Measurements from ENCODE around the gene ROPN1.
A peak's percentile ranks its signal among the peaks of the same experiment; 100 is the strongest.
"Not testable (repeated sequence)": the region's sequence is repeated elsewhere in the genome, so short reads cannot be mapped to it uniquely, and the experiment has no call there.

The ROPN1 gene

GRCh38 chr3:123991730-123992588 lies at the start of gene ROPN1:
TSS of gene ROPN1 (minus strand) at chr3:123992124. CDS start at chr3:123980481, 11,643 bp downstream.
- not testable (repeated sequence) for DNase-seq

GRCh38 chr3:124041553-124041952 lies 49.6 kb upstream of the ROPN1 start:
- no peak for DNase-seq

GRCh38 chr3:124037326-124037725 lies 45.4 kb upstream of the ROPN1 start:
- no peak for DNase-seq

GRCh38 chr3:124036214-124036613 lies 44.3 kb upstream of the ROPN1 start:
- not testable (repeated sequence) for DNase-seq

- no peak for DNase-seq
Observed at GRCh38 chr3:124035463-124036121, 43.7 kb upstream of the ROPN1 start.

- DNase-seq = no peak
Observed at GRCh38 chr3:124034844-124035152, 42.9 kb upstream of the ROPN1 start.

GRCh38 chr3:124034016-124034843 lies 42.3 kb upstream of the ROPN1 start:
- DNase-seq = no peak

GRCh38 chr3:124033360-124034015 lies 41.6 kb upstream of the ROPN1 start, which contains the start of gene KALRN:
TSS of gene KALRN (plus strand) at chr3:124033369.
- no peak for DNase-seq

GRCh38 chr3:124032881-124033359 lies 41.0 kb upstream of the ROPN1 start:
- peak; percentile 81 for DNase-seq

GRCh38 chr3:124032311-124032880 lies 40.5 kb upstream of the ROPN1 start:
- peak; percentile 82 for DNase-seq

- DNase-seq = no peak
Observed at GRCh38 chr3:124026516-124026915, 34.6 kb upstream of the ROPN1 start.

- not testable (repeated sequence) for DNase-seq
Observed at GRCh38 chr3:124023531-124023930, 31.6 kb upstream of the ROPN1 start.

- DNase-seq = no peak
Observed at GRCh38 chr3:124019291-124019690, 27.4 kb upstream of the ROPN1 start.

GRCh38 chr3:124017502-124017901 lies 25.6 kb upstream of the ROPN1 start:
- not testable (repeated sequence) for DNase-seq

GRCh38 chr3:124016483-124016882 lies 24.6 kb upstream of the ROPN1 start:
- DNase-seq = not testable (repeated sequence)

- DNase-seq = no peak
Observed at GRCh38 chr3:124014366-124014942, 22.5 kb upstream of the ROPN1 start.

- not testable (repeated sequence) for DNase-seq
Observed at GRCh38 chr3:124008321-124008720, 16.4 kb upstream of the ROPN1 start.

- no peak for DNase-seq
Observed at GRCh38 chr3:124007186-124007585, 15.3 kb upstream of the ROPN1 start.

- DNase-seq = not testable (repeated sequence)
Observed at GRCh38 chr3:124002405-124003079, 10.6 kb upstream of the ROPN1 start.

GRCh38 chr3:124001366-124001765 lies 9.4 kb upstream of the ROPN1 start:
- not testable (repeated sequence) for DNase-seq

- DNase-seq = no peak
Observed at GRCh38 chr3:123997543-123997942, 5.6 kb upstream of the ROPN1 start.

All from NCI-H2171 (cell line).